OCI-LY1 (cell line): ENCODE results near the gene ADGRV1.
"Not testable (repeated sequence)": the region's sequence is repeated elsewhere in the genome, so short reads cannot be mapped to it uniquely, and the experiment has no call there.

ENCODE experiments used
- H2AFZ ChIP-seq: fragments of 200-600 bp; sonication (generic), shearing (Covaris generic); 2 replicates; pipeline ENCODE4 v1.6.0; 2014; ENCODE audit warnings: antibody characterized with exemption, mild to moderate bottlenecking, low read length
- H3F3A ChIP-seq: fragments of 200-600 bp; sonication (generic), shearing (Covaris generic); 2 replicates; pipeline ENCODE4 v1.6.0; 2014; ENCODE audit warnings: mild to moderate bottlenecking, antibody characterized with exemption, low read length, moderate library complexity; ENCODE audit not compliant: insufficient read depth
- H3K27ac ChIP-seq: fragments of 200-600 bp; sonication (generic); 2 replicates; pipeline ENCODE4 v1.5.1; 2014; ENCODE audit warnings: low read length, mixed run types, mild to moderate bottlenecking, low read depth; ENCODE audit not compliant: poor library complexity, severe bottlenecking
- H3K27me3 ChIP-seq: fragments of 200-600 bp; sonication (generic); 2 replicates; pipeline ENCODE4 v1.6.0; 2014; ENCODE audit warnings: antibody characterized with exemption, mild to moderate bottlenecking, low read length, moderate library complexity; ENCODE audit not compliant: insufficient read depth
- H3K36me3 ChIP-seq: fragments of 200-600 bp; sonication (generic); 2 replicates; pipeline ENCODE4 v1.6.1; 2014; ENCODE audit warnings: mild to moderate bottlenecking, antibody characterized with exemption, low read length, moderate library complexity, mixed read lengths; ENCODE audit not compliant: insufficient read depth
- H3K4me1 ChIP-seq: fragments of 200-600 bp; sonication (generic); 2 replicates; pipeline ENCODE4 v1.5.1; 2014; ENCODE audit warnings: mild to moderate bottlenecking, low read length, moderate library complexity; ENCODE audit not compliant: insufficient read depth, severe bottlenecking
- H3K4me2 ChIP-seq: fragments of 200-600 bp; sonication (generic), shearing (Covaris generic); 2 replicates; pipeline ENCODE4 v1.6.1; 2014; ENCODE audit warnings: low read length
- H3K4me3 ChIP-seq: fragments of 200-600 bp; sonication (generic); 2 replicates; pipeline ENCODE4 v1.5.1; 2014; ENCODE audit warnings: low read length, low read depth, mild to moderate bottlenecking, mixed read lengths; ENCODE audit not compliant: poor library complexity, severe bottlenecking
- H3K79me2 ChIP-seq: fragments of 200-600 bp; shearing (Covaris generic); 2 replicates; pipeline ENCODE4 v1.6.1; 2016; ENCODE audit warnings: mixed run types, low read length, mixed read lengths; ENCODE audit not compliant: insufficient read depth
- H3K9ac ChIP-seq: fragments of 200-600 bp; sonication (generic), shearing (Covaris generic); 2 replicates; pipeline ENCODE4 v1.6.1; 2014; ENCODE audit warnings: mild to moderate bottlenecking, low read length, mixed read lengths
- H3K9me2 ChIP-seq: fragments of 200-600 bp; sonication (generic), shearing (Covaris generic); 2 replicates; pipeline ENCODE4 v1.6.1; 2014; ENCODE audit warnings: low read depth, mild to moderate bottlenecking, low read length, mixed read lengths
- H3K9me3 ChIP-seq: fragments of 200-600 bp; shearing (Covaris generic); 2 replicates; pipeline ENCODE4 v1.6.1; 2014; ENCODE audit warnings: low read length, mixed read lengths
- H4K20me1 ChIP-seq: fragments of 200-600 bp; sonication (generic), shearing (Covaris generic); 2 replicates; pipeline ENCODE4 v1.6.0; 2016; ENCODE audit warnings: mild to moderate bottlenecking, low read length; ENCODE audit not compliant: insufficient read depth
- CTCF ChIP-seq: fragments of 200-600 bp; sonication (generic), shearing (Covaris generic); IDR thresholded peaks from 2 replicates; pipeline ENCODE4 v1.5.1; 2017; ENCODE audit warnings: mild to moderate bottlenecking, antibody characterized with exemption, low read length, moderate library complexity, mixed read lengths
- EZH2 ChIP-seq: fragments of 200-600 bp; sonication (generic), shearing (Covaris generic); IDR thresholded peaks from 2 replicates; pipeline ENCODE4 v1.8.0; 2017; ENCODE audit warnings: borderline replicate concordance, mixed run types, mild to moderate bottlenecking, antibody characterized with exemption, low read length, moderate library complexity, mixed read lengths

The ADGRV1 gene

GRCh38 chr5:90844931-90845330 is 286.3 kb downstream of the ADGRV1 start:
- Histone ChIP-seq H3K4me3 (no peak overlapping the region), H2AFZ (no peak overlapping the region), H3K4me2 (no peak overlapping the region), H3K27me3 (no peaks in the 10 kb centered on the region), H3K9me2 (no peaks in the 10 kb centered on the region), H3K9ac (no peak overlapping the region), H3F3A (no peaks in the 10 kb centered on the region), H3K4me1 (no peaks in the 10 kb centered on the region), H3K27ac (no peak overlapping the region), H3K79me2 (no peaks in the 10 kb centered on the region), H3K9me3 (no peaks in the 10 kb centered on the region), H3K36me3 (no peaks in the 10 kb centered on the region), H4K20me1 (no peaks in the 10 kb centered on the region)
- TF ChIP-seq CTCF (no peak), EZH2 (no peak)

- no peak for TF ChIP-seq CTCF
- TF ChIP-seq EZH2: no peak
- Histone ChIP-seq H2AFZ (no peak overlapping the region), H3K79me2 (no peaks in the 10 kb centered on the region), H3F3A (no peaks in the 10 kb centered on the region), H3K4me1 (no peaks in the 10 kb centered on the region), H3K9me2 (no peaks in the 10 kb centered on the region), H3K9ac (no peak overlapping the region), H3K27me3 (no peaks in the 10 kb centered on the region), H3K4me2 (no peak overlapping the region), H4K20me1 (no peaks in the 10 kb centered on the region), H3K4me3 (no peak overlapping the region), H3K9me3 (no peaks in the 10 kb centered on the region), H3K27ac (no peak overlapping the region), H3K36me3 (no peaks in the 10 kb centered on the region)
These were observed 287.3 kb downstream of the ADGRV1 start for GRCh38 chr5:90845723-90846554.

GRCh38 chr5:90847606-90848005 is 289.0 kb downstream of the ADGRV1 start:
- not testable (repeated sequence) for H4K20me1 ChIP-seq, H3K4me2 ChIP-seq

GRCh38 chr5:90849939-90850338 is 291.3 kb downstream of the ADGRV1 start:
- Histone ChIP-seq H3F3A (no peaks in the 10 kb centered on the region), H3K4me1 (no peaks in the 10 kb centered on the region)

More at GRCh38 chr5:90847606-90848005, 289.0 kb downstream of the ADGRV1 start:
- not testable (repeated sequence) for H3K9me3 ChIP-seq, H3K4me1 ChIP-seq, H3K27me3 ChIP-seq, H3K4me3 ChIP-seq, H3K79me2 ChIP-seq, H3K36me3 ChIP-seq, H3K27ac ChIP-seq, H3K9ac ChIP-seq, H3F3A ChIP-seq, H3K9me2 ChIP-seq, H2AFZ ChIP-seq

More at GRCh38 chr5:90849939-90850338, 291.3 kb downstream of the ADGRV1 start:
- TF ChIP-seq CTCF: no peak
- no peak for TF ChIP-seq EZH2
- H3K4me2 ChIP-seq: no peak overlapping the region
- no peak overlapping the region for H3K9ac ChIP-seq
- H3K9me3 ChIP-seq: no peaks in the 10 kb centered on the region
- H2AFZ ChIP-seq: no peak overlapping the region
- no peak overlapping the region for H3K4me3 ChIP-seq
- H3K27me3 ChIP-seq: no peaks in the 10 kb centered on the region
- H3K27ac ChIP-seq: no peak overlapping the region
- no peaks in the 10 kb centered on the region for H4K20me1 ChIP-seq
- H3K36me3 ChIP-seq: no peaks in the 10 kb centered on the region
- H3K9me2 ChIP-seq: no peaks in the 10 kb centered on the region
- no peaks in the 10 kb centered on the region for H3K79me2 ChIP-seq
